Uterus (tissue), 2 donors: Measurements from ENCODE around the gene FDX1.

Source experiments
- POLR2A ChIP-seq, 2 donors: fragments of 450-650 bp; IDR thresholded peaks; one replicate each; pipeline ENCODE4 v1.6.1; 2016; ENCODE audit warnings: antibody characterized with exemption in 2 of 2, mild to moderate bottlenecking in 1 of 2, moderate library complexity in 1 of 2
- TF ChIP-seq, protein P1 (sequence below), 4 experiments: fragments of 200-600 bp in 2 of 4; fragments of 450-650 bp in 2 of 4; sonication (generic) in 2 of 4; IDR thresholded peaks; one replicate each; pipeline ENCODE4 v1.5.1; 2016 to 2019; ENCODE audit warnings: antibody characterized with exemption in 4 of 4, mild to moderate bottlenecking in 2 of 4, moderate library complexity in 1 of 4

DNA sequence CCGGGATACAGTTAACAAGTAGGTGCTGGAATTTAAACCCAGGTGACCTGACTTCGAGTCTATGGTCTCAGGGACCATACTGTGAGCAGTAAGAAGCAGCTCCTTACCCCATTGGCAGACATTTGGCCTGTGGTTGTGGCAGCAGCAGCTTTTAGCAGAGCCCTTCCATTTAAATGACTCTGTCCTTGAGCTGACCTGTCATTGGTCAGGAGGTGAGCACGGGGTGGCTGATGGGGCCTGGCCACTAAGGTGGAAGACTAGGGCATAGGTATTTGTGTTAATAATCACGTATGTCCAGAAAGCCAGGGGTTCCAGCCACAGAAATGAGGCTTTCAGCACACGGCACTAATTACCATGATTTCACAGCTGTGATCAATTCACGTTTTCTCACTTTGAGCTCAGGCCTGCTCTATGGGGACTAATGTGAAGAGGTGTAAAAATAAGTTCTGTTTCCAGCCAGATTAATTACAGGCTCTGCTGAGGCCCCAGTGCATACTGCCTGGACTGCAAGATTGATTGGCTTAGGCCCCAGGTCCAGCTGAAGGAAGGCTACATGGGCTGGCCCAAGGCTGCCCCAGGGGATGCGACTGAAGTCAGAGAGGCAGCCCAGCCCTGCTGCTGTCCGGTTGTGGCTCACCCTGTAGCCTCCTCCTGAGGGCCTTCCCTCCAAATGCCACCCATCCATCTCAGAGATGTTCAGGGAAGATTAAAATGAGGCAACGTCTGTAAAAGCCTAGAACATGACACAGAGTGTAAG, 76.0 kb downstream of the FDX1 start:
- TF ChIP-seq, protein P1, sequence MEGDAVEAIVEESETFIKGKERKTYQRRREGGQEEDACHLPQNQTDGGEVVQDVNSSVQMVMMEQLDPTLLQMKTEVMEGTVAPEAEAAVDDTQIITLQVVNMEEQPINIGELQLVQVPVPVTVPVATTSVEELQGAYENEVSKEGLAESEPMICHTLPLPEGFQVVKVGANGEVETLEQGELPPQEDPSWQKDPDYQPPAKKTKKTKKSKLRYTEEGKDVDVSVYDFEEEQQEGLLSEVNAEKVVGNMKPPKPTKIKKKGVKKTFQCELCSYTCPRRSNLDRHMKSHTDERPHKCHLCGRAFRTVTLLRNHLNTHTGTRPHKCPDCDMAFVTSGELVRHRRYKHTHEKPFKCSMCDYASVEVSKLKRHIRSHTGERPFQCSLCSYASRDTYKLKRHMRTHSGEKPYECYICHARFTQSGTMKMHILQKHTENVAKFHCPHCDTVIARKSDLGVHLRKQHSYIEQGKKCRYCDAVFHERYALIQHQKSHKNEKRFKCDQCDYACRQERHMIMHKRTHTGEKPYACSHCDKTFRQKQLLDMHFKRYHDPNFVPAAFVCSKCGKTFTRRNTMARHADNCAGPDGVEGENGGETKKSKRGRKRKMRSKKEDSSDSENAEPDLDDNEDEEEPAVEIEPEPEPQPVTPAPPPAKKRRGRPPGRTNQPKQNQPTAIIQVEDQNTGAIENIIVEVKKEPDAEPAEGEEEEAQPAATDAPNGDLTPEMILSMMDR (IDR thresholded peaks at IDR 0.05): no peak
- TF ChIP-seq POLR2A (IDR thresholded peaks at IDR 0.05): no peak
